GM15510 (cell line): ENCODE results near the gene ERCC6L2.

Source experiments
- POLR2A ChIP-seq: IDR thresholded peaks from 3 replicates; pipeline ENCODE4 v1.6.1; 2011; ENCODE audit warnings: borderline replicate concordance; ENCODE audit not compliant: insufficient read length; ENCODE audit errors: extremely low read depth

Gene ERCC6L2

DNA sequence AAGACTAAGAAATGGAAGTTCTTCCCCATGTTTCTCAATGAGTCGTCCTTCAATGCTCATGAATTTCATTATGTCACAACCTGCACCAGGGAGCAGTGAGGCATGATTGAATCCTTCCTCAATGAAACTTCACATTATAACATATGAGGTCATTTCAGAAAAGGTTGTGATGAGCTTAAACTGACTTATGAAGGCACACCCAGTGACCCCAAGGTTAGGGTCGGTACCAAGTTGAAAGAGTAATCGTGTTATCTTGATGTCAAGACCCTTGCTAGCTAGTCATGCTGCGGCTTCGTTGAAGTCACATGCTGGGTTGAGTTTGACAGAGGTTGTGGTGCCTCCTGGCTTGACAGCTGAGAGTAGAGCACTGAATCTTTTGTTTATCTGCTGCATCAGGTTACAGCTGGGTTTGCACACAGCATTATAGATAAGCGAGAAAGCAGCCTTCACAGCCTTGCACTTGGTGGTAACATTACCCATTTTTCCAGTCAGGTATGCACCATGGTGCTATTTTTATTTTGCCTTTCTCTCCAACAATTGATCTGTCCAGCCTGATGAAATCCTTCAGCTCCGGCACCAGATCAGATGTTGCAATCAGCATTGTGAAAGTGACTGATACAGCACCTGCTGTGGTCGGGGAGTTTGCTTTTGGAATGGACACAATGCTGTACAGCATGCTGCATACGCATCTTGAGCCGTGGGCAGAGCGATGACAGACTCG, 133.2 kb downstream of the ERCC6L2 start:
- TF ChIP-seq POLR2A: no peak

DNA sequence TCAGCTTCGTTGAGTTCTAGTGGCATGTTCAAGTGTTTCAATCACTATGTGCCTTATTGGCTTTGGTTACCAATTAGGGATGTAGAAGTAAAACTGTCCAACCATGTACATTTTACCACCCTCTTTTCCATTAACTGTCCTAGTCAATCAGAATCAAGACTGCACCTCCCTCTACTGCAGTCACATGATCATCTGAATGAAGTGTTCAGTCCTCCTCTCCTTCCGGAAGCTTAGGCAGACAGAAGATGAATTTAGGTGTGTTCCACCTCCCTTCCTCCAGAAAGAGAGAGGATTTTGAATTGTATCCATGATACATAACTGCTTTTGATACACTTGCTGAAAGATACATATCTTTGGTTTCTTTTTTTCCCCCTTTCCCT, 133.7 kb downstream of the ERCC6L2 start:
- no peak for TF ChIP-seq POLR2A

DNA sequence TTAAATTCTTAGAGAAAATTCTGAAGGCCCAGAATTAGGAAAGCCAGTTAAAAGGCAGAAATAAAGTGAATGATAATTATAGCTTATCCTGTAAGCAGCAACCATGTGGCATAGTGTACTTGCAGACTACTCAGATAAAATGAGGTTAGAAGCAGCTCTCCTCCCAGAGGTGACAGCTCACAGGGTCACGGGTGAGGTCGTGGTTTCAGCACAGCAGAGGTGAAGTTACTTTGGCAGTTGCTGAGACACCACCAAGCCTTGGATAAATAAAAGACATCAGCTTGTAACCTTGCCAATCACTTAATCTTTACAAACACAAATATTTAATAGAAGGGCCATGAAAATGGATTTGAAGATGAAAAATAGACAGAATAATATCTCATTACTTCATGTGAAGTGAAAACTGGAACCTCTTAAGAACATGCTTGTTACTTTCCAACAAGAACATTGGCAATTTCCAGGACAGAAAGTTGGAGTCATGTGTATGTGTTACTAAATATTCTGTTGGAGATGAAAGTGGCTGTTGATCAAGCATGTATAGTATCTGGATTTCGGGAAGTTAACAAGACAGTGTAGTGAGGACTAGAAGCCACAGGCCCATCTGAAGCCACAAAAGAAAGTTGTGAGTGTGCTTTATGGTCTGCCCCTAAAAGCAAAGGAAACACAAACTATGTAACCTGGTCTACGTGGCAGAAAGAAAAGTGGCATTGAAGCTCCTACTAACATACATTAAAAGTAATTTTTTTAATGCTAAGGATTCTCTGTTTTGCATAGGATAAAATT, 134.4 kb downstream of the ERCC6L2 start:
- no peak for TF ChIP-seq POLR2A

DNA sequence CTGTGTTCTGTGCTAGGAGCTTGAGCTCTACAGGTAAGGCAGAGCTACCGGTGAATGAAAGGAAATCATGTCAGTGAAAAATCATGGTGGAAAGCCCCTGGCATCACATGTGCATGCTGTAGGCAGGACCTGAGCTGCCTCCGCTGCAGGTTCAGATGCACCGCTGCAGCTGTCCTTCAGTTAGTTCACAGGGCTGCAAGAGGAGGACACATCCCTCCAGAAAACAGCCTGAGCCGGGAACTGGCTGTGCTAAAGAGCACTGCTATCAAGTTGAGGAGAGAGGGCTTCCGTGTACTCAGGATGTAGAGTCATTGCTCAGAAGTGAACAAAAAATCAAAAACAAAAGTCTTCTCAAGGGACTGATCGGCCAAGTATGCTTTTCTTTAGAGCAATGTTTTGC, 138.6 kb downstream of the ERCC6L2 start:
- no peak for TF ChIP-seq POLR2A

DNA sequence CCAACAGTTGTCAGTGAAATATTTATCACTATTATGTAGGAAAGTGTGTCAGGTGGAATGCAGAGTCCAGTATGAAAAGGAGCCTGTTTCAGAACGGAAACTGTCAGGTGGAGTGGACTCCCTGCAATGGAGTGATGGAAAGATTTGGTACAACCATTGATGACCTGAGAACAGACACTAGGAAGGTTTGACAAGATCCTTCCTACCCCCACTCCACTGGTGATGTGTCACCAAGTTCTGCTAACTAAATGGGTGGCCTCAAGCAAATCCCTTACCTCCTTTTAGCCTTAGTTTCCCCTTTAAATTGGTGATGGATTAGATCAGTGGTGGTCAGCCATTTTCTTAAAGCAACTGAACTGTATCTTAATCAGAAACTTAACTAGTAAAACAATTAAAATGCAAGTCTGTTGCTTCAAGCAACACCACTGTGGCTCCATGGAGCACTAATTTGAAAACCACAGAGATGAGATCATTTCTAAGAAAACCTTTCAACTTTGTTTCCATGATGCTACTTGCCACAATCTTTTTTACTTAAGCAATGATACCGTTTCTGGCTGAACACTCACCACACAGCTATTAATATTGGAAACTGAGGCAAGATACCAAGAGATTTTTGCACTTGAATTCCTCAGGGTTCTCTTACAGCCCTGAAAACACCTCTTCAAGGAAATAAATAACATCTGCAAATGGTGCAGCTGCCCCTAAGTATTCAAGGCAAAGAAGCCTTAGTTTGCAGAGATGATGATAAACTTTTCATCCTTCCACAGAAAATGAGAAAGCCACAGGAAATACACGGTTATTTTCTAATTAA, 140.6 kb downstream of the ERCC6L2 start:
- TF ChIP-seq POLR2A: no peak
